Gastrocnemius medialis (tissue), 4 donors: Measurements from ENCODE around the gene C2orf81. TPM values are rescaled to one million over a fixed set of nuclear protein-coding genes. Genes with fewer than 3 reads are reported as not detected.

Source experiments
- ATAC-seq, 2 donors: fragments of 150-250 bp; one replicate each; pipeline ENCODE4 v1.9.1; 2016
- DNase-seq, 2 donors: peaks; one replicate each; pipeline ENCODE4 v3.0.0-alpha.2; 2019
- H3K27ac ChIP-seq, 4 donors: fragments of 200-600 bp; sonication (generic); 1 replicate in 1 of 4; 2 replicates in 3 of 4; pipeline ENCODE4 v1.5.1; 2016 to 2018; ENCODE audit warnings: mild to moderate bottlenecking in 2 of 4, moderate library complexity in 1 of 4
- H3K27me3 ChIP-seq, 3 donors: fragments of 200-600 bp; sonication (generic) in 2 of 3; 1 replicate in 1 of 3; 2 replicates in 2 of 3; pipeline versions ENCODE4 v1.5.1 to v1.6.0; 2016 to 2019; ENCODE audit warnings: mild to moderate bottlenecking in 1 of 3, moderate library complexity in 1 of 3
- H3K36me3 ChIP-seq, 2 donors: fragments of 200-600 bp; sonication (generic) in 1 of 2; one replicate each; pipeline ENCODE4 v1.5.1; 2017 to 2018
- H3K4me1 ChIP-seq, 2 donors: fragments of 200-600 bp; sonication (generic) in 1 of 2; one replicate each; pipeline ENCODE4 v1.5.1; 2016 to 2017; ENCODE audit warnings: mild to moderate bottlenecking in 2 of 2
- H3K4me3 ChIP-seq, 4 donors: fragments of 200-600 bp; sonication (generic) in 3 of 4; 1 replicate in 1 of 4; 2 replicates in 3 of 4; pipeline ENCODE4 v1.5.1; 2016 to 2019; ENCODE audit warnings: mild to moderate bottlenecking in 2 of 4
- H3K9me3 ChIP-seq, 3 donors: fragments of 200-600 bp; sonication (generic) in 2 of 3; 1 replicate in 1 of 3; 2 replicates in 2 of 3; pipeline ENCODE4 v1.5.1; 2016 to 2019
- POLR2A ChIP-seq, 2 donors: fragments of 450-650 bp; IDR thresholded peaks; one replicate each; pipeline ENCODE4 v1.6.1; 2017; ENCODE audit warnings: antibody characterized with exemption in 2 of 2, mild to moderate bottlenecking in 2 of 2, moderate library complexity in 2 of 2
- in situ Hi-C, 4 donors: fragments of 200-750 bp; cut with MboI; loops; one replicate each; pipeline versions ENCODE4 v1.15.0 to v1.8.0; 2017; ENCODE audit warnings: low sequenced_read_pairs in 4 of 4
- intact Hi-C: fragments of 100-400 bp; cut with DNase I; formaldehyde crosslinking; loops from one replicate; pipeline ENCODE4 v1.15.1; 2023; ENCODE audit warnings: low total_unique reads
- total RNA-seq, 4 donors: library from RNA; depleted of rRNA; stranded (reverse); fragments of >200 nt; gene quantifications; one replicate each; pipeline versions ENCODE4 v1.1.0 to v1.2.3, GENCODE V29; 2016
- TF ChIP-seq, protein P1 (sequence below), 5 experiments: fragments of 450-650 bp in 3 of 5; fragments of 200-600 bp in 2 of 5; sonication (generic) in 2 of 5; IDR thresholded peaks in 4 of 5; conservative IDR thresholded peaks in 1 of 5; 1 replicate in 4 of 5; 2 replicates in 1 of 5; pipeline ENCODE4 v1.5.1; 2016 to 2019; ENCODE audit warnings: antibody characterized with exemption in 5 of 5, mild to moderate bottlenecking in 3 of 5, moderate library complexity in 3 of 5

The C2orf81 gene
- total RNA-seq, 4 donors from 2014 or later, result 0.24 TPM; not detected in 3

DNA sequence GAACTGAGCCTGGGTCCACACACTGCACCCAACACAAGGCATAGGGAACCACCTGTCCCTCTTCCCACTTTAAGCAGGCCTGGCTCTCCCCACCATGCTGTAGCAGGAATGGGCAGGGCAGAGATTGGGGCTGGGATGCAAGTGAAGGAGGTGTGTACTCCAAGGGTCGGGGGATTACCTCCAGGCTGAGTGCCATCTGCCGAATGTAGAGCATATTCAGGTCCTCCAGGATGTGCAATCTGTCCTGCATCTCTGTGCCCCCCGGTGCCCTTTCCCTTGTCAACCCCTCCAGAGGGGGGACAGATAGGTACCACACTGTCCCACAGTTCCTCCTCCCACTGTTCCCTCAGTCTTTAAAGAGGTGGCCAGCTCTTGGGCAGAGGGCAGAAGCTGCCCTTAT, 18.0 kb upstream of the C2orf81 start:
- peak overlapping the region; percentile 68 to 85 (median 73) for H3K27ac ChIP-seq

DNA sequence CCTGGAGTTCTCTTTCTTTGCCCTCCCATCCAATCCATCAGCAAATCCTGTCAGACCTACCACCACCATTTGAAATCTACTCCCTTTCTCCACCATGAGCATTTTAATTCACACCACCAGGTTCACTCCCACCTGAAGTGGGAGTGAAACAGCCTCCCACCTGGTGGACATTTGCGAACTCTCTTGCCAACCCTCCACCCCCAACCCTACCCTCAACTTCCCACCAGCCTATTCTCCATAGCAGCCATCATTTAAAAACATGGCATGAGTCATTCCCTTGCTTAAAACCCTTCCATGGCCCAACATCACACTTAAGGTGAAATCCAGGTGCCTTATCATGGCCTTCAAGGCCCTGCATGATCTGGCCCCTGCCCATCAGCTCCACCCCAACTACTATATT, 16.8 kb upstream of the C2orf81 start:
- Histone ChIP-seq H3K27ac (no peak overlapping the region), H3K27me3 (peaks cover 6 to 31% (median 7%) of the 10 kb centered on the region in 3 donors), H3K4me3 (no peak overlapping the region), H3K4me1 (peaks cover 20 to 30% of the 10 kb centered on the region in 2 donors), H3K9me3 (no peaks in the 10 kb centered on the region), H3K36me3 (no peaks in the 10 kb centered on the region)
- ATAC-seq (no peak), DNase-seq (no peak)
- in situ Hi-C loops (no loop called here), intact Hi-C loops (no loop called here)
- TF ChIP-seq, protein P1, sequence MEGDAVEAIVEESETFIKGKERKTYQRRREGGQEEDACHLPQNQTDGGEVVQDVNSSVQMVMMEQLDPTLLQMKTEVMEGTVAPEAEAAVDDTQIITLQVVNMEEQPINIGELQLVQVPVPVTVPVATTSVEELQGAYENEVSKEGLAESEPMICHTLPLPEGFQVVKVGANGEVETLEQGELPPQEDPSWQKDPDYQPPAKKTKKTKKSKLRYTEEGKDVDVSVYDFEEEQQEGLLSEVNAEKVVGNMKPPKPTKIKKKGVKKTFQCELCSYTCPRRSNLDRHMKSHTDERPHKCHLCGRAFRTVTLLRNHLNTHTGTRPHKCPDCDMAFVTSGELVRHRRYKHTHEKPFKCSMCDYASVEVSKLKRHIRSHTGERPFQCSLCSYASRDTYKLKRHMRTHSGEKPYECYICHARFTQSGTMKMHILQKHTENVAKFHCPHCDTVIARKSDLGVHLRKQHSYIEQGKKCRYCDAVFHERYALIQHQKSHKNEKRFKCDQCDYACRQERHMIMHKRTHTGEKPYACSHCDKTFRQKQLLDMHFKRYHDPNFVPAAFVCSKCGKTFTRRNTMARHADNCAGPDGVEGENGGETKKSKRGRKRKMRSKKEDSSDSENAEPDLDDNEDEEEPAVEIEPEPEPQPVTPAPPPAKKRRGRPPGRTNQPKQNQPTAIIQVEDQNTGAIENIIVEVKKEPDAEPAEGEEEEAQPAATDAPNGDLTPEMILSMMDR (IDR thresholded peaks at IDR 0.05 in 4 of 5, conservative IDR thresholded peaks at IDR 0.05 in 1 of 5), result no peak
- no peak for TF ChIP-seq POLR2A (IDR thresholded peaks at IDR 0.05)

More for the DNA sequence above, 18.0 kb upstream of the C2orf81 start:
- TF ChIP-seq POLR2A (IDR thresholded peaks at IDR 0.05), result no peak
- TF ChIP-seq, protein P1 (IDR thresholded peaks at IDR 0.05 in 4 of 5, conservative IDR thresholded peaks at IDR 0.05 in 1 of 5), result no peak
- ATAC-seq (no peak), DNase-seq (no peak)
- in situ Hi-C loops, result no loop called here
- no peaks in the 10 kb centered on the region for H3K9me3 ChIP-seq
- peaks cover 6 to 32% (median 7%) of the 10 kb centered on the region in 3 donors for H3K27me3 ChIP-seq
- no peaks in the 10 kb centered on the region for H3K36me3 ChIP-seq
- H3K4me1 ChIP-seq, result peaks cover 20 to 30% of the 10 kb centered on the region in 2 donors
- intact Hi-C loops, result no loop called here
- peak overlapping the region; percentile 55 to 65 (median 58) for H3K4me3 ChIP-seq

DNA sequence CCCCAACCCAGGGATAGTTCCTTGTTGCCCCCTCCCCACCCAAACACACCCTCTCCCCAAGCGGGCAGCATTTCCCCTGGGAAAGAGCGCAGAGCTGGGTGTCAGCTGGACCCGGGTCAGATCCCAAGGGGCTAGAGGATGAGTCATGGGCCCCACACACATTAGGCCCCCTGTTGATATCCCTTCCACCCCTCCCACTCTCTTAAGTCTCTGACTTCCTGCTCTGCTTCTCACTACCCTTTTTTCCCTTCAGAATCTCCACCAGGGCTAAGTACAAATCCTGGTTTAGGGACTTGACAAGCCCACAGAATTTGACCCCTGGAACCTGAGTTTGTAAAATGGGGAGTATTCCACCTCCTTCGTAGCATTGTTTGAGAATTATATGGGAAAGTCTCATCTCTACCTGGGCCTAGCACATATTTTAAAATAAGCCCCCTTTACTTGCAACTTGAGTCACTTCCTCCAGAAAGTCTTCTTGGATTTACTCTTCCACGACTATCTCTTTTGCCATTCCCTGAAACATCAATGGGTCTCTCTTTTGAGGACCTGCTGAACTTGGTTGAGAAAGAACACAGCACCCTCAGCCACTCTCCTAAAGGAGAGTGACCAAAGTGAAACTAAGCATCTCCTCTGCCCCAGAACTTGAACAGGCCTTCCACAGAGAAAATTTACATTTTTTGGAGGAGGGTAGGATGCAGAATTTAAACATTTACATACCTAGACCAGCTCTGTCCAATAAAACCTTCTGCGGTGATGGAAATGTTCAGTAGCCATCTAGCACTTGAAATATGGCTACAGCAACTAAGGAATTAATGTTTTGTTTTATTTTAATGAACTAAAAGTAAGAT, 15.7 kb upstream of the C2orf81 start:
- Histone ChIP-seq H3K9me3 (no peaks in the 10 kb centered on the region), H3K4me1 (peaks cover 20 to 29% of the 10 kb centered on the region in 2 donors), H3K27ac (no peak overlapping the region), H3K36me3 (no peaks in the 10 kb centered on the region), H3K27me3 (peaks cover 1 to 20% (median 2%) of the 10 kb centered on the region in 3 donors), H3K4me3 (no peak overlapping the region)
- no peak for ATAC-seq
- no peak for DNase-seq
- TF ChIP-seq, protein P1 (IDR thresholded peaks at IDR 0.05 in 4 of 5, conservative IDR thresholded peaks at IDR 0.05 in 1 of 5), result no peak
- TF ChIP-seq POLR2A (IDR thresholded peaks at IDR 0.05), result no peak
- in situ Hi-C loops, result no loop called here
- intact Hi-C loops, result no loop called here

DNA sequence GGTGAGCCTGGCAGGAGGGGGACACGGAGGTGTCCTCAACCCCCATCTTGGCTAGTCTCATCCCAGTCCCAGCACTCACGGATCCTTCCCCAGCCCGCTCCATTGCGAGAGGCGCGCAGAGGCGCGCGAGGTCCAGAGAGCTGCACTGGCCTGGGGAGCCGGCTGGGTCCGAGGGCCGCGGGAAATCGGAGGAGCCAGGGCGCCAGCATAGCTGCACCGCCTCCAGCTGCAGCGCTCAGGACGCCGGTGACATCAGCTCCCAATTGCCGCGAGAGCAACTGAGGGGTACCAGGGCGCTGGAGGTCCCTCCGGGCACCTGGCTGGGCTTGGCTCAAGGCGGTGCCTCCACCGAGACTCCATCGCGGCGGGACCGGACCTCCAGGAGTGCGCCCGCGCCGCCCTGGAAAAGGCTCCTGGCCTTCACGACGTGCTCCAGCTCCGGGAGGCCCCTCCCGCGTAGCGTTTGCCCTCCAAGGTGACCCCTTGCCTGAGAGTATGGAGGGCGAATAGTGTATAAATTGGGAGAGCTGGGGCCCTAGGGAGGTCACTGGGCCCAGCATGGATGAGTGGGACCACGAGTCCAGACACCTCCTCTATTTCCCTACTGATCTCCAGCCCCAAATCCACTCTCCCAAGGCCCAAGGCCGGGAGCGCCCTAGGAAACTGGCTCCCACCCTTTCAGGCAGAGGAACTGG, 14.8 kb upstream of the C2orf81 start:
- no peak for TF ChIP-seq POLR2A (IDR thresholded peaks at IDR 0.05)
- TF ChIP-seq, protein P1 (IDR thresholded peaks at IDR 0.05 in 4 of 5, conservative IDR thresholded peaks at IDR 0.05 in 1 of 5), result no peak
- ATAC-seq, result no peak
- DNase-seq, result no peak
- intact Hi-C loops (no loop called here), in situ Hi-C loops (no loop called here)
- Histone ChIP-seq H3K27me3 (peaks cover 0 to 12% (median 0%) of the 10 kb centered on the region in 3 donors), H3K4me1 (peaks cover 20 to 21% of the 10 kb centered on the region in 2 donors), H3K27ac (no peak overlapping the region), H3K36me3 (no peaks in the 10 kb centered on the region), H3K9me3 (no peaks in the 10 kb centered on the region), H3K4me3 (no peak overlapping the region)
